B cell (primary cell): Measurements from ENCODE around the gene IRF7.

ENCODE experiments used
- EZH2 ChIP-seq: IDR thresholded peaks from 2 replicates; pipeline ENCODE4 v1.6.1; 2012; ENCODE audit warnings: borderline replicate concordance, low read depth, mild to moderate bottlenecking, moderate library complexity, low read length; ENCODE audit not compliant: insufficient read depth, poor library complexity, severe bottlenecking
- TF ChIP-seq, protein P1 (sequence below): fragments of 200-600 bp; IDR thresholded peaks from one replicate; pipeline ENCODE4 v1.8.0; 2022; ENCODE audit warnings: antibody characterized with exemption, mild to moderate bottlenecking

DNA sequence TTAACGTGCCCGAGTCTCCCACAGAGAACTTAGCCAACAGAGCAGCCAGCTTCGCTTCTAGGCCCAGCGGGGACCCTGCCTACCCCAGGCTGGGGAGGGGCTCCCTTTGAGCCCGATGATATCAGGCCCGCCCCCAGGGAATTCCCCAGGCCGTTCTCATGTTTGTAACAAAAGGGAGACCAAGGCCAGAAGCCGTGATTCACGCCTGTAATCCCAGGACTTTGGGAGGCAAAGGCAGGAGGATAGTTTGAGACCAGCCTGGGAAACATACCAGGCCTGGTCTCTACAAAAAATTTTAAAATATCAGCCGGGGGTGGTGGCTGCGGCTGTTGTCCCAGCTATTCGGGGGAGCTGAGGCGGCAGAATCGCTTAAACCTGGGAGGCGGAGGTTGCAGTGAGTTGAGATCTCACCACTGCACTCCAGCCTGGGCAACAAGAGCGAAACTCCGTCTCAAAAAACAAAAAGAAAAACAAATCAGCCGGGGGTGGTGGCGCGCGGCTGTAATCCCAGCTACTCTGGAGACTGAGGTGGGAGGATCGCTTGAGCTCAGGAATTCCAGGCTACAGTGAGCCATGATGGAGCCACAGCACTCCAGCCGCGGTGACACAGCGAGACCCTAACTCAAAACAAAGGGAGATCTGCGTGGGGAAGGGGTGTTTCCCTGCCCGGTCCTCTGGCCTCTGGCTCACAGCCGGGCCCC, 23.0 kb upstream of the IRF7 start:
- TF ChIP-seq, protein P1, sequence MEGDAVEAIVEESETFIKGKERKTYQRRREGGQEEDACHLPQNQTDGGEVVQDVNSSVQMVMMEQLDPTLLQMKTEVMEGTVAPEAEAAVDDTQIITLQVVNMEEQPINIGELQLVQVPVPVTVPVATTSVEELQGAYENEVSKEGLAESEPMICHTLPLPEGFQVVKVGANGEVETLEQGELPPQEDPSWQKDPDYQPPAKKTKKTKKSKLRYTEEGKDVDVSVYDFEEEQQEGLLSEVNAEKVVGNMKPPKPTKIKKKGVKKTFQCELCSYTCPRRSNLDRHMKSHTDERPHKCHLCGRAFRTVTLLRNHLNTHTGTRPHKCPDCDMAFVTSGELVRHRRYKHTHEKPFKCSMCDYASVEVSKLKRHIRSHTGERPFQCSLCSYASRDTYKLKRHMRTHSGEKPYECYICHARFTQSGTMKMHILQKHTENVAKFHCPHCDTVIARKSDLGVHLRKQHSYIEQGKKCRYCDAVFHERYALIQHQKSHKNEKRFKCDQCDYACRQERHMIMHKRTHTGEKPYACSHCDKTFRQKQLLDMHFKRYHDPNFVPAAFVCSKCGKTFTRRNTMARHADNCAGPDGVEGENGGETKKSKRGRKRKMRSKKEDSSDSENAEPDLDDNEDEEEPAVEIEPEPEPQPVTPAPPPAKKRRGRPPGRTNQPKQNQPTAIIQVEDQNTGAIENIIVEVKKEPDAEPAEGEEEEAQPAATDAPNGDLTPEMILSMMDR: no peak
- no peak for TF ChIP-seq EZH2
